Peyer's patch (tissue), 4 donors: ENCODE data around the gene DVL3.

ENCODE experiments used
- CTCF ChIP-seq, 6 experiments: fragments of 450-650 bp in 4 of 6; fragments of 200-600 bp in 2 of 6; sonication (generic) in 1 of 6; IDR thresholded peaks; one replicate each; pipeline ENCODE4 v1.5.1; 2017 to 2019; ENCODE audit warnings: antibody characterized with exemption in 6 of 6, mild to moderate bottlenecking in 3 of 6, moderate library complexity in 1 of 6
- POLR2A ChIP-seq, 2 donors: fragments of 450-650 bp; IDR thresholded peaks; one replicate each; pipeline ENCODE4 v1.5.1; 2017; ENCODE audit warnings: antibody characterized with exemption in 2 of 2, mild to moderate bottlenecking in 2 of 2, moderate library complexity in 2 of 2

GRCh38 chr3:184167786-184168185 is 12.6 kb downstream of the DVL3 start:
- no peak for TF ChIP-seq CTCF (IDR thresholded peaks at IDR 0.05)
- no peak for TF ChIP-seq POLR2A (IDR thresholded peaks at IDR 0.05)
